SJCRH30 (cell line): ENCODE measurements around the gene CLDN20. TPM values are rescaled to one million over a fixed set of nuclear protein-coding genes. Genes with fewer than 3 reads are reported as not detected.

Experiments used
- DNase-seq, 2 experiments: peaks; one replicate each; pipeline ENCODE4 v3.0.0-alpha.2; 2015 to 2020
- H3K27ac ChIP-seq: fragments of 250-450 bp; sonication (Bioruptor Pico); 2 replicates; pipeline ENCODE4 v1.5.1; 2020; ENCODE audit warnings: mild to moderate bottlenecking, moderate library complexity
- H3K27me3 ChIP-seq: fragments of 250-450 bp; sonication (Bioruptor Pico); 2 replicates; pipeline ENCODE4 v1.5.1; 2020; ENCODE audit warnings: mild to moderate bottlenecking, moderate library complexity
- H3K36me3 ChIP-seq: fragments of 250-450 bp; sonication (Bioruptor Pico); 2 replicates; pipeline ENCODE4 v1.5.1; 2020; ENCODE audit warnings: mild to moderate bottlenecking, moderate library complexity
- H3K4me1 ChIP-seq: fragments of 250-450 bp; sonication (Bioruptor Pico); 2 replicates; pipeline ENCODE4 v1.5.1; 2020; ENCODE audit warnings: mild to moderate bottlenecking, moderate library complexity
- H3K4me3 ChIP-seq: fragments of 250-450 bp; sonication (Bioruptor Pico); 2 replicates; pipeline ENCODE4 v1.5.1; 2020; ENCODE audit warnings: mild to moderate bottlenecking, moderate library complexity
- H3K9me3 ChIP-seq: fragments of 250-450 bp; sonication (Bioruptor Pico); replicated peaks from 2 replicates; pipeline ENCODE4 v1.5.1; 2020; ENCODE audit warnings: mild to moderate bottlenecking, moderate library complexity
- total RNA-seq: library from RNA; depleted of rRNA; stranded (reverse); fragments of >200 nt; shearing (Covaris generic); gene quantifications from 2 replicates; pipeline ENCODE4 v1.2.3, GENCODE V29; 2014; rRNA removed

CLDN20 gene
- total RNA-seq, 1 experiment from 2014 or later = not detected

- no peak for DNase-seq
- Histone ChIP-seq H3K27me3 (no peaks in the 10 kb centered on the region), H3K9me3 (no peaks in the 10 kb centered on the region), H3K27ac (no peak overlapping the region), H3K4me3 (no peak overlapping the region), H3K36me3 (no peaks in the 10 kb centered on the region), H3K4me1 (peaks cover 8% of the 10 kb centered on the region)
These were observed 56.1 kb downstream of the CLDN20 start for GRCh38 chr6:155319902-155320301.

GRCh38 chr6:155324172-155324571 is 60.4 kb downstream of the CLDN20 start:
- H3K36me3 ChIP-seq = no peaks in the 10 kb centered on the region
- H3K27ac ChIP-seq = no peak overlapping the region
- peaks cover 2% of the 10 kb centered on the region; the same call in 1 of the 2 replicates for H3K4me1 ChIP-seq
- peaks cover 3% of the 10 kb centered on the region; the same call in 1 of the 2 replicates for H3K9me3 ChIP-seq
- no peaks in the 10 kb centered on the region for H3K27me3 ChIP-seq
- H3K4me3 ChIP-seq = no peak overlapping the region
- no peak for DNase-seq

- no peaks in the 10 kb centered on the region for H3K36me3 ChIP-seq
- peaks cover 3% of the 10 kb centered on the region; the same call in 1 of the 2 replicates for H3K9me3 ChIP-seq
- DNase-seq = no peak
- no peaks in the 10 kb centered on the region for H3K27me3 ChIP-seq
- no peak overlapping the region for H3K4me3 ChIP-seq
- no peak overlapping the region for H3K27ac ChIP-seq
- H3K4me1 ChIP-seq = peaks cover 2% of the 10 kb centered on the region; the same call in 1 of the 2 replicates
These were observed 61.2 kb downstream of the CLDN20 start for GRCh38 chr6:155324993-155325392.

GRCh38 chr6:155325700-155326516 is 62.1 kb downstream of the CLDN20 start:
- Histone ChIP-seq H3K4me1 (peaks cover 2% of the 10 kb centered on the region; the same call in 1 of the 2 replicates), H3K9me3 (peaks cover 3% of the 10 kb centered on the region; the same call in 1 of the 2 replicates), H3K27me3 (no peaks in the 10 kb centered on the region), H3K36me3 (no peaks in the 10 kb centered on the region), H3K4me3 (no peak overlapping the region), H3K27ac (no peak overlapping the region)
- DNase-seq = peak in 1 of 2 experiments; percentile 5

Other genes with a start within 250 kb of the CLDN20 start
- gene TFB1M, start 50.5 kb downstream of the CLDN20 start, total RNA-seq = 9.2 and 13.1 TPM in 2 replicates
- gene NOX3, start 191.8 kb downstream of the CLDN20 start, total RNA-seq = not detected in 2 replicates